Neural progenitor cell (in vitro differentiated cells): ENCODE results near the gene CCNK. TPM values are rescaled to one million over a fixed set of nuclear protein-coding genes. Genes with fewer than 3 reads are reported as not detected.

Source experiments
- DNase-seq: peaks from one replicate; pipeline ENCODE4 v3.0.0-alpha.2; 2016; ENCODE audit warnings: low spot score
- H2AFZ ChIP-seq: fragments of 200-600 bp; sonication (generic); replicated peaks from 2 replicates; pipeline ENCODE4 v1.6.1; 2016; ENCODE audit warnings: antibody characterized with exemption
- H3F3A ChIP-seq: fragments of 200-600 bp; sonication (generic); 2 replicates; pipeline ENCODE4 v1.6.1; 2016; ENCODE audit warnings: antibody characterized with exemption, low read depth
- H3K27ac ChIP-seq: fragments of 200-600 bp; sonication (generic); 2 replicates; pipeline ENCODE4 v1.5.1; 2016; ENCODE audit warnings: mild to moderate bottlenecking
- H3K27me3 ChIP-seq: fragments of 200-600 bp; sonication (generic); 2 replicates; pipeline ENCODE4 v1.6.1; 2016; ENCODE audit warnings: mild to moderate bottlenecking, moderate library complexity
- H3K36me3 ChIP-seq: fragments of 200-600 bp; sonication (generic); 2 replicates; pipeline ENCODE4 v1.5.1; 2016
- H3K4me1 ChIP-seq: fragments of 200-600 bp; sonication (generic); 2 replicates; pipeline ENCODE4 v1.6.1; 2016; ENCODE audit warnings: mixed run types
- H3K4me2 ChIP-seq: fragments of 200-600 bp; sonication (generic); 2 replicates; pipeline ENCODE4 v1.6.1; 2016
- H3K4me3 ChIP-seq: fragments of 200-600 bp; sonication (generic); 2 replicates; pipeline ENCODE4 v1.5.1; 2016
- H3K79me2 ChIP-seq: fragments of 200-600 bp; sonication (generic); 2 replicates; pipeline ENCODE4 v1.6.1; 2016; ENCODE audit warnings: low read depth
- H3K9ac ChIP-seq: fragments of 200-600 bp; sonication (generic); 2 replicates; pipeline ENCODE4 v1.6.1; 2016
- H3K9me3 ChIP-seq: fragments of 200-600 bp; sonication (generic); 2 replicates; pipeline ENCODE4 v1.5.1; 2016; ENCODE audit warnings: low read depth
- H4K20me1 ChIP-seq: fragments of 200-600 bp; sonication (generic); 2 replicates; pipeline ENCODE4 v1.6.1; 2016; ENCODE audit warnings: low read depth
- H3K27ac Mint-ChIP-seq: 3 replicates; pipeline ENCODE4 v1.8.0; 2021; ENCODE audit warnings: mixed read lengths
- H3K27me3 Mint-ChIP-seq: 2 replicates; pipeline ENCODE4 v1.8.0; 2022; ENCODE audit warnings: low read depth, mild to moderate bottlenecking, inconsistent platforms, moderate library complexity, mixed read lengths; ENCODE audit not compliant: insufficient read depth
- H3K36me3 Mint-ChIP-seq: 3 replicates; pipeline ENCODE4 v1.8.0; 2021; ENCODE audit warnings: mixed read lengths
- H3K4me1 Mint-ChIP-seq: 3 replicates; pipeline ENCODE4 v1.8.0; 2021; ENCODE audit warnings: mixed read lengths
- H3K4me3 Mint-ChIP-seq: 3 replicates; pipeline ENCODE4 v1.8.0; 2021; ENCODE audit warnings: mild to moderate bottlenecking, moderate library complexity, mixed read lengths
- H3K9me3 Mint-ChIP-seq: 3 replicates; pipeline ENCODE4 v1.8.0; 2020; ENCODE audit warnings: mixed read lengths
- EZH2 ChIP-seq: fragments of 200-600 bp; sonication (generic); IDR thresholded peaks from 2 replicates; pipeline ENCODE4 v1.6.1; 2017; ENCODE audit warnings: antibody characterized with exemption, mild to moderate bottlenecking, moderate library complexity
- EZH2phosphoT487 ChIP-seq: fragments of 200-600 bp; sonication (generic); IDR thresholded peaks from 2 replicates; pipeline ENCODE4 v1.6.1; 2017; ENCODE audit warnings: antibody characterized with exemption
- total RNA-seq: library from RNA; depleted of rRNA; stranded (reverse); fragments of >200 nt; gene quantifications from 2 replicates; pipeline ENCODE4 v1.2.3, GENCODE V29; 2015; ENCODE audit warnings: low replicate concordance
- TF ChIP-seq, protein P1 (sequence below): fragments of 200-600 bp; sonication (generic); IDR thresholded peaks from 2 replicates; pipeline ENCODE4 v1.5.1; 2017; ENCODE audit warnings: antibody characterized with exemption, mild to moderate bottlenecking

The CCNK gene
- total RNA-seq, 1 donor from 2014 or later: 19.0 TPM

- Histone ChIP-seq H3F3A (no peaks in the 10 kb centered on the region), H3K79me2 (peaks cover 43% of the 10 kb centered on the region), H3K4me1 (no peaks in the 10 kb centered on the region), H2AFZ (no peak overlapping the region), H3K27ac (no peak overlapping the region), H4K20me1 (peaks cover 59% of the 10 kb centered on the region), H3K4me2 (no peak overlapping the region), H3K9ac (no peak overlapping the region), H3K27me3 (no peaks in the 10 kb centered on the region), H3K36me3 (no peaks in the 10 kb centered on the region), H3K9me3 (no peaks in the 10 kb centered on the region), H3K4me3 (no peak overlapping the region)
- Mint-ChIP-seq H3K9me3 (no peaks in the 10 kb centered on the region), H3K36me3 (peaks cover 16% of the 10 kb centered on the region), H3K27ac (no peak overlapping the region), H3K4me3 (no peak overlapping the region), H3K27me3 (peaks cover 2% of the 10 kb centered on the region), H3K4me1 (peaks cover 15% of the 10 kb centered on the region)
- TF ChIP-seq, protein P1, sequence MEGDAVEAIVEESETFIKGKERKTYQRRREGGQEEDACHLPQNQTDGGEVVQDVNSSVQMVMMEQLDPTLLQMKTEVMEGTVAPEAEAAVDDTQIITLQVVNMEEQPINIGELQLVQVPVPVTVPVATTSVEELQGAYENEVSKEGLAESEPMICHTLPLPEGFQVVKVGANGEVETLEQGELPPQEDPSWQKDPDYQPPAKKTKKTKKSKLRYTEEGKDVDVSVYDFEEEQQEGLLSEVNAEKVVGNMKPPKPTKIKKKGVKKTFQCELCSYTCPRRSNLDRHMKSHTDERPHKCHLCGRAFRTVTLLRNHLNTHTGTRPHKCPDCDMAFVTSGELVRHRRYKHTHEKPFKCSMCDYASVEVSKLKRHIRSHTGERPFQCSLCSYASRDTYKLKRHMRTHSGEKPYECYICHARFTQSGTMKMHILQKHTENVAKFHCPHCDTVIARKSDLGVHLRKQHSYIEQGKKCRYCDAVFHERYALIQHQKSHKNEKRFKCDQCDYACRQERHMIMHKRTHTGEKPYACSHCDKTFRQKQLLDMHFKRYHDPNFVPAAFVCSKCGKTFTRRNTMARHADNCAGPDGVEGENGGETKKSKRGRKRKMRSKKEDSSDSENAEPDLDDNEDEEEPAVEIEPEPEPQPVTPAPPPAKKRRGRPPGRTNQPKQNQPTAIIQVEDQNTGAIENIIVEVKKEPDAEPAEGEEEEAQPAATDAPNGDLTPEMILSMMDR: no peak
- no peak for DNase-seq
Measured at GRCh38 chr14:99463974-99464373, 17.2 kb upstream of the CCNK start.

DNA sequence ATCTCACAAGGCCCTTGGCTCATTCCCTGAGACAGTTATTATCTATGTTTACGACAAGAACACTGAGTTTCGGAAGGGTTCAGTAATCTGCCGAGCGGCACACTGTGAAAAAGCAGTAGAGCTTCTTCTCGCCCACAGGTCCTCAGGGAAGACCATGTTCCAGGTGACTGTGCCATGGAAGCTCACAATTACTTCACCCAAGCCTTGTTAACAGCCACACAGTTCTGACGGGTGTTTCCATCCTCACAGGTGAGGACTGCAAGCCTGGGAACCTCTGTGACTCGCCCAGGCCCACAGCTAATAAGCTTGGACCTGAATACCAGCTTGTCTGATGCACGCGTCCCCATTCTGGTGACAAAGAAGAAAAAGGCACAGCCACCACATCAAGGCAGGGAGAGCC, 15.9 kb upstream of the CCNK start:
- H3K9ac ChIP-seq: no peak overlapping the region
- H3K36me3 ChIP-seq: no peaks in the 10 kb centered on the region
- peaks cover 57% of the 10 kb centered on the region for H3K79me2 ChIP-seq
- peaks cover 70% of the 10 kb centered on the region for H4K20me1 ChIP-seq
- H2AFZ ChIP-seq: no peak overlapping the region
- H3K4me3 ChIP-seq: no peak overlapping the region
- Mint-ChIP-seq H3K9me3 (no peaks in the 10 kb centered on the region), H3K4me1 (peaks cover 21% of the 10 kb centered on the region), H3K27me3 (peaks cover 2% of the 10 kb centered on the region), H3K4me3 (no peak overlapping the region), H3K27ac (no peak overlapping the region), H3K36me3 (peaks cover 14% of the 10 kb centered on the region)
- no peak for TF ChIP-seq EZH2phosphoT487
- H3K27ac ChIP-seq: no peak overlapping the region
- H3K9me3 ChIP-seq: no peaks in the 10 kb centered on the region
- H3K4me2 ChIP-seq: no peak overlapping the region
- H3K4me1 ChIP-seq: no peaks in the 10 kb centered on the region
- no peaks in the 10 kb centered on the region for H3K27me3 ChIP-seq
- H3F3A ChIP-seq: no peaks in the 10 kb centered on the region
- DNase-seq: no peak

DNA sequence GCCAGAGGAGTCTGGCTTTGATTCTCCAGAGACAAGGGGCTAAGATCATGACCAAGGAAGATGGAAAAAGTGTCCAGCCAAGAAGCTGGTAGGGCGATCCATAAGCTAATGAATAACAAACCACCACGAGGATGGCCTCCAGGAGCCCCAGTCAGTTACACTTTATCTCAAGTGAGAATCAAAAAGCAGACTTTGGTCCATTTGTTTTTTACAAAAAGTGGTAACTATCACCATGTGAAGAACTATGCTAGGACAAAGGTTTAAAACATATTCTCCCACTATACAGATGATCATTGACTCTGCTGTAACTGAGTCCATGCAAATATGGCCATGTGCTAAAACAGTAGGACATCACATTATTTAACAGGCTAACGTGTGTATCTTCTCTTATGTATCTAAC, 14.5 kb upstream of the CCNK start:
- Mint-ChIP-seq H3K27ac (no peak overlapping the region), H3K4me3 (no peak overlapping the region), H3K36me3 (peaks cover 10% of the 10 kb centered on the region), H3K27me3 (peaks cover 2% of the 10 kb centered on the region), H3K4me1 (peaks cover 21% of the 10 kb centered on the region), H3K9me3 (no peaks in the 10 kb centered on the region)
- Histone ChIP-seq H3K4me3 (no peak overlapping the region), H3K27me3 (no peaks in the 10 kb centered on the region), H3K79me2 (peaks cover 71% of the 10 kb centered on the region), H2AFZ (no peak overlapping the region), H3K9ac (no peak overlapping the region), H3K4me2 (no peak overlapping the region), H3K9me3 (no peaks in the 10 kb centered on the region), H3K4me1 (no peaks in the 10 kb centered on the region), H4K20me1 (peaks cover 77% of the 10 kb centered on the region), H3K27ac (no peak overlapping the region), H3F3A (no peaks in the 10 kb centered on the region), H3K36me3 (no peaks in the 10 kb centered on the region)
- no peak for TF ChIP-seq EZH2
- TF ChIP-seq, protein P1: no peak
- no peak for DNase-seq

- DNase-seq: no peak
- Histone ChIP-seq H3K79me2 (peaks cover 79% of the 10 kb centered on the region), H3K27me3 (no peaks in the 10 kb centered on the region), H3K36me3 (no peaks in the 10 kb centered on the region), H4K20me1 (peaks cover 82% of the 10 kb centered on the region), H3K9me3 (no peaks in the 10 kb centered on the region), H3K4me2 (no peak overlapping the region), H3F3A (no peaks in the 10 kb centered on the region), H3K4me3 (no peak overlapping the region), H3K27ac (no peak overlapping the region), H3K9ac (no peak overlapping the region), H3K4me1 (no peaks in the 10 kb centered on the region), H2AFZ (no peak overlapping the region)
- Mint-ChIP-seq H3K4me3 (no peak overlapping the region), H3K36me3 (peaks cover 5% of the 10 kb centered on the region), H3K27ac (no peak overlapping the region), H3K27me3 (no peaks in the 10 kb centered on the region), H3K4me1 (peaks cover 21% of the 10 kb centered on the region), H3K9me3 (no peaks in the 10 kb centered on the region)
- TF ChIP-seq EZH2 (no peak), EZH2phosphoT487 (no peak)
- TF ChIP-seq, protein P1: no peak
Measured at GRCh38 chr14:99467336-99468078, 13.7 kb upstream of the CCNK start.
